LNCAP (cell line): ENCODE data around the gene CDH12.

Experiments used
- CTCF ChIP-seq: fragments of 450-650 bp; IDR thresholded peaks from 2 replicates; pipeline ENCODE4 v1.5.1; 2017; ENCODE audit warnings: mild to moderate bottlenecking

CDH12 gene

GRCh38 chr5:22719842-22720241 lies 133.3 kb downstream of the CDH12 start:
- no peak for TF ChIP-seq CTCF

- TF ChIP-seq CTCF: no peak
Observed at GRCh38 chr5:22710660-22711059, 142.5 kb downstream of the CDH12 start.

- no peak for TF ChIP-seq CTCF
Observed at GRCh38 chr5:22709743-22710142, 143.4 kb downstream of the CDH12 start.

GRCh38 chr5:22708770-22709328 lies 144.3 kb downstream of the CDH12 start:
- peak; percentile 20; the same call in 1 of the 2 replicates for TF ChIP-seq CTCF

GRCh38 chr5:22706901-22707300 lies 146.2 kb downstream of the CDH12 start:
- no peak for TF ChIP-seq CTCF

- TF ChIP-seq CTCF: peak; percentile 21; the same call in 1 of the 2 replicates
Observed at GRCh38 chr5:22699319-22699718, 153.8 kb downstream of the CDH12 start.

GRCh38 chr5:22693121-22693520 lies 160.0 kb downstream of the CDH12 start:
- TF ChIP-seq CTCF: no peak

GRCh38 chr5:22683050-22683449 lies 170.1 kb downstream of the CDH12 start:
- no peak for TF ChIP-seq CTCF
